Measurements from ENCODE around the gene USP22.

USP22 gene

GRCh38 chr17:20999044-20999573 lies 43.7 kb downstream of the USP22 start:
- no peak for DNase-seq

- DNase-seq: no peak
Measured at GRCh38 chr17:20998571-20999043, 44.2 kb downstream of the USP22 start.

- no peak for DNase-seq
Measured at GRCh38 chr17:20997711-20998570, 44.9 kb downstream of the USP22 start.

- DNase-seq: no peak
Measured at GRCh38 chr17:20996724-20997615, 45.8 kb downstream of the USP22 start.

GRCh38 chr17:20995873-20996723 lies 46.7 kb downstream of the USP22 start:
- no peak for DNase-seq

- no peak for DNase-seq
Measured at GRCh38 chr17:20995164-20995872, 47.5 kb downstream of the USP22 start.

GRCh38 chr17:20994779-20995149 lies 48.0 kb downstream of the USP22 start:
- DNase-seq: no peak

- no peak for DNase-seq
Measured at GRCh38 chr17:20993863-20994778, 48.7 kb downstream of the USP22 start.

- DNase-seq: peak; percentile 75
Measured at GRCh38 chr17:20992987-20993862, 49.6 kb downstream of the USP22 start.

- no peak for DNase-seq
Measured at GRCh38 chr17:20992416-20992815, 50.4 kb downstream of the USP22 start.

- no peak for DNase-seq
Measured at GRCh38 chr17:20991276-20992037, 51.4 kb downstream of the USP22 start.

GRCh38 chr17:20989991-20990855 lies 52.6 kb downstream of the USP22 start:
- no peak for DNase-seq

GRCh38 chr17:20989481-20989880 lies 53.3 kb downstream of the USP22 start:
- DNase-seq: no peak

- no peak for DNase-seq
Measured at GRCh38 chr17:20988896-20989295, 53.9 kb downstream of the USP22 start.

GRCh38 chr17:20988001-20988636 lies 54.7 kb downstream of the USP22 start:
- DNase-seq: no peak

GRCh38 chr17:20987511-20987910 lies 55.3 kb downstream of the USP22 start:
- no peak for DNase-seq

GRCh38 chr17:20986767-20987510 lies 55.9 kb downstream of the USP22 start:
- no peak for DNase-seq
